HG02870 (cell line): Measurements from ENCODE around the gene TBX1.
"Not testable (repeated sequence)": the region's sequence is repeated elsewhere in the genome, so short reads cannot be mapped to it uniquely, and the experiment has no call there.

ENCODE experiments used
- ATAC-seq: cut with Tn5 transposase; IDR thresholded peaks from one replicate; pipeline ENCODE4 v1.9.1; 2021; ENCODE audit warnings: mild to moderate bottlenecking, moderate library complexity; ENCODE audit not compliant: unreplicated experiment

Gene TBX1

DNA sequence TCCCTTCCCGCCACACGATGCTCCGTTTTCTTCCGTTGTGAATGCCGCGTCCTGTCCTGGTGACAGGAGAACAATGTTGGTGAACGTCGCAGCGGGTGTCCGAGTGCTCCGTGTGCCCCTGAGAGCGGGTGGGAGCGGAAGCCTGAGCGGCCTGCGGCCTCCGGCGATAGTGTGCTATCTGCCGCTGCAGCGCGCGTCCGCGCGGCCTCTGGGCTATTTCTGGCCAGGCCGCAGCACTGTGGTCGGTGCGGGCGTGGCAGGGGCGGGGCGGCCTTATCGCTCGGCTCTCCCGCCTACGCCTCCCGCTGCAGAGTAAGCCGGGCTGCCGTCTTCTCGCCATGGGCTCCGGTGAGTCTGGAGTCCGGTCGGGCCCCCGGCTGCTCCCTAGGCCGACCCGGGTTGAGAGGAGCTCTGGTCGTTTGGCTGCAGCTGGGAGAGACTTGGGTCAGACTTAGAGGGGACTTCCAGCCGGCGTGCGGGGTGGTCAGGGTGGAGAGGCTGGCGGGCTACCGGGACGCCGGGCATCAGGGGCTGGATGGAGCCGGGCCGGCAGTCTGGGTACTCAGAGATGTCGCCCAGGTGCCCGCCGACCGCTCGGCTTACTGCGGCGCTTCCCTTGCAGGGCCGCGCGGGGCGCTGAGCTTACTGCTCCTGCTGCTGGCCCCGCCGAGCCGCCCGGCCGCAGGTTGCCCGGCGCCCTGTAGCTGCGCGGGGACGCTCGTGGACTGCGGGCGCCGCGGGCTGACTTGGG lies 37.2 kb upstream of the TBX1 start, which contains the start of gene GP1BB:
Gene GP1BB (plus strand): TSS at position 308 of the 751 bp plus-strand sequence. CDS start 31 bp downstream, at position 339.
- ATAC-seq: no peak

DNA sequence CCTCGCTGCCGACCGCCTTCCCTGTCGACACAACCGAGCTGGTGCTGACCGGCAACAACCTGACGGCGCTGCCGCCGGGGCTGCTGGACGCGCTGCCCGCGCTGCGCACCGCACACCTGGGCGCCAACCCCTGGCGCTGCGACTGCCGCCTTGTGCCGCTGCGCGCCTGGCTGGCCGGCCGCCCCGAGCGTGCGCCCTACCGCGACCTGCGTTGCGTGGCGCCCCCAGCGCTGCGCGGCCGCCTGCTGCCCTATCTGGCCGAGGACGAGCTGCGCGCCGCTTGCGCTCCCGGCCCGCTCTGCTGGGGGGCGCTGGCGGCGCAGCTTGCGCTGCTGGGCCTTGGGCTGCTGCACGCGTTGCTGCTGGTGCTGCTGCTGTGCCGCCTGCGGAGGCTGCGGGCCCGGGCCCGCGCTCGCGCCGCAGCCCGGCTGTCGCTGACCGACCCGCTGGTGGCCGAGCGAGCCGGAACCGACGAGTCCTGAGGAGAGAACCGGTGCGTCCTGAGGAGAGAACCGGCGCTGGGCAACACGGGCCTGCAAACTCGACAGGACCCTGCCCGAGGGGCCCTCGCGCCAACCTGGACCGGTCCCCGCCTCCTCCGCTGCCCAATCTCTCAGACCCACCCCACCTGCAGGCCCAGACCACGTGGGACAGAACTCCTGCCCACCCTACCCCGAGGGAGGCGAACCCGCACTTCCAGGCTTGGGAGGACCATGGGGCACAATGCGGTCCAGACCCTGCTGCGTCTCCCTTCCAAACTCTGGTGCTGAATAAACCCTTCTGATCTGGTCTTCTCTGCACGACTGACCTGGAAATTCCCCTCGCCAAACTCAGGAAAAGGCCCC lies 36.4 kb upstream of the TBX1 start:
- ATAC-seq: no peak

- ATAC-seq: no peak
Observed at GRCh38 chr22:19724927-19725661, 35.5 kb upstream of the TBX1 start.

GRCh38 chr22:19726064-19726788 lies 34.4 kb upstream of the TBX1 start:
- ATAC-seq: not testable (repeated sequence)

- ATAC-seq: no peak
Observed at GRCh38 chr22:19727310-19728150, 33.0 kb upstream of the TBX1 start.

DNA sequence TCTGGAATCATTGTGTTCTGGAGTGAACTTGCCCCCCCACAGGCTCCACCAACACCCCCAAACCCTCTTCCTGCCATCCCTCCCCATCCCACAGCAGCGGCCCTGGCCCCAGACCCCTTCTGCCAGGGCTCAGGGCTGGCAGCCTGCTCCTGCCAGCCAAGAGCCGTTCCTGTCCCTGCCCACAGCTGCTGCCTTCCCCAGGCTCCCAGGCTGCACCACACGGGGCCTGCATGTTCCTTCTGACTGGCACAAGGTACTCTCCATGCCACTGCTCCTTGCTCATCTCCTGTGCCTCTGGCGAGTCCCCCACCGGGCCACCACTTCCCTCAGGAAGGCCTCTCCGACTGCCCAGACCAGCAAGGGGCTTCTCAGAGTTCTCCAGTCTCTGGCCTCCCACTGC lies 32.3 kb upstream of the TBX1 start:
- no peak for ATAC-seq

GRCh38 chr22:19728836-19729235 lies 31.7 kb upstream of the TBX1 start:
- no peak for ATAC-seq

DNA sequence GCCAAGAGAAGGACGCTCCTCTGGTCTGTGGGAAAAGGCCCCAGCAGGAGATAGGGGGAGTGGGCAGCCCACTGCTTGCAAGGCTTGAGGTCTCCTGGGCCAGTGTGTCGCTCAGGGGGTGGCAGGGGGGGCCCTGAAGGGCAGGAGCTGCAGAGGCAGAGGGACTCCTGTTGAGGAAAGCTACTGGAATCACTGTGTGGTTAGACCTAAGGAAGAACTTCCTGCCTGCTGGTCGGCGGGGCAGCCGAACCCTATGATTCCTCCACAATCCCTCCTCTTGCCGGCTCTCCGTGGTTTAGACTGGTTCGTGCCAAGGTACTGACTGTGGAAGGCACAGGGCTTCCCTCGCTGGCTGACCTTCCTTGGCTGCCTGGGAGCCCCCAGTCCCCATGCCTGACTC lies 31.1 kb upstream of the TBX1 start:
- no peak for ATAC-seq

DNA sequence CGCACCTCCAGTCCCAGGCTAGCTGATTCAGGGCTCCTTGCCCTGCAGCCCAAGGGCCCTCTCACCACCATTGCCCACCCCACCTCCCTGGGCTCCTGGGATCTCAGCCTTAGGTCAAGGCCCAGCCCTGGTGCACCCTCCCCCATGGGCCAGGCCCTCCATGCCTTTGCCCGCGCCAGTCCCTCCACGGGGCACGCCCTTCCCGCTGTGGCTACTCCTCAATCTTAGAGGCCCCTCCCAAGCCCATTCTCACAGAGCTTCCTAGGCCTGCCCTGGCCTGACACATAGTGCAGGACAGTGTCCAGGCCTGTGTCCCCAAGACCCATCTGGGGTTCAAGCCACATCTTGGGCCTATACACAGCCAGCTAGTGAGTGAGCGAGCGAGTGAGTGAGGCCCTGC lies 30.4 kb upstream of the TBX1 start:
- no peak for ATAC-seq

GRCh38 chr22:19730655-19731360 lies 29.8 kb upstream of the TBX1 start:
- ATAC-seq: no peak

- ATAC-seq: no peak
Observed at GRCh38 chr22:19731361-19732135, 29.0 kb upstream of the TBX1 start.

GRCh38 chr22:19732403-19733113 lies 28.0 kb upstream of the TBX1 start:
- no peak for ATAC-seq

DNA sequence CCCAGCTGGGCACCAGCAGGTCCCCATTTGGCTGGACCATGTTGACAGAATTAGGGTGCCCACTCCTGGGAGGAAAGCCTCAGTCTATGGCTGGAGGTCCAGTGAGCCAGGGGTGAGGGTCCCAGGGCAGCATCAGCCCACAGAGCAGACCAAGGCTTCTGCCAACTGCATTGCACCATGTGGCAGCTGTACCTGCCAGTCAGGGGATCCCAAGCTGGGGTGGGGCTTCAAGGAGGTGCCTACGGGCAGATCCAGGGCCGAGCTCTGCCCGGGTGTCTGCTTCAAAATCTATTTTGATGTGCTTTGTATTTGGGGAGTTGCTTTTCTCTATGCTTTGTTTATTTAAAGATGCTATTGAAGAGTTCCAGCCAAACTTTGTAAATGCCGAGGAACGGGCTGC lies 26.8 kb upstream of the TBX1 start:
- no peak for ATAC-seq

GRCh38 chr22:19734163-19734562 lies 26.4 kb upstream of the TBX1 start:
- no peak for ATAC-seq

- ATAC-seq: no peak
Observed at GRCh38 chr22:19734837-19735382, 25.7 kb upstream of the TBX1 start.

DNA sequence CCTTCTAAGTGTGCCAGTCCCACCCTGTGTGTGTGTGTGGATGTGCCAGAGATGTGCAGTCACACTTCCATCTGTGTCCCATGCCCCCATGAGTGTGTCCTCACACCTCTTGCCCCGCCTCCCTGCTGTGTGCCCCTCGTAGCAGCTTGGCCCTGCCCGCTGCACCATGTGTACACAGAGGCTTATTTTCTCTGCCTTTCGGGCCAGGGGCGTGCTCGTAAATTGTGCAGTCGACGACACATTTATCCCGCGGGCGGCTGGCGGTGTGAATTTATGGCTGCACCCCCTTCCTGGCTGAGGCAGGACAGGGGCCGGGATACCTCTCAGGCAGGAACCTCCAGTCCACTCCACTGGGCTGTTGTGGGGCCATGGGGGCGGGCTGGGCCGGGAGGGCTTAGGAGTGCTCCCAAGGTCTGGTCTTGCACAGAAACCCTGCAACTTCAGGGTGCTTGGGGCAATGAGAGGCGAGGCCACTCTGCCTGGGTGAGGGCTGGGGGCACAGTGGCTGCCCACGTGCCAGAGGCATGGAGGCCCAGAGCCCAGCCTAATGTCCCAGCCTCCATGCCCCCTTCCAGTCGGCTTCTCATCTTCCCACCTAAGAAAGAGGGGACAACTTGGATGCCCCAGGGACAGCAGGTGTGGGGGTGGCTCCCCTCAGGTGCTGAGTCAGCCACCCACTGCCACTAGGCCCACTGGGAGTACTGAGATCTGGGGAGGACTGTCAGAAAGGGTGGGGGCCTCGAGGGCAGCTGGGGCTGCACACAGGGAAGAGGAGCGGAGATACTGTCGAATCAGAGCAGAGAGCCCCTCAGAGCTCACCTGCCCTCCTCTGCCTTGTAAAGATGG lies 24.7 kb upstream of the TBX1 start:
- no peak for ATAC-seq
